Calu3 (cell line): ENCODE results near the gene SCAMP1. TPM values are rescaled to one million over a fixed set of nuclear protein-coding genes. Genes with fewer than 3 reads are reported as not detected.

ENCODE experiments used
- BruUV-seq: library from RNA; stranded (reverse); fragments of 400-500 nt; replicated peaks from 2 replicates; lab custom pipeline; 2021; lab: Mats Ljungman, UMichigan
- CTCF ChIA-PET: fragments of 300-600 bp; sonication (Branson Sonifier 250); formaldehyde crosslinking; loops from one replicate; lab custom pipeline; 2022; ENCODE audit warnings: antibody characterized with exemption; lab: Charles Lee
- DNase-seq: peaks from one replicate; pipeline ENCODE4 v3.0.0; 2022
- H3K27ac Mint-ChIP-seq: one replicate; pipeline ENCODE4 v1.8.0; 2022; ENCODE audit warnings: mixed read lengths; ENCODE audit not compliant: unreplicated experiment
- H3K27me3 Mint-ChIP-seq: one replicate; pipeline ENCODE4 v1.8.0; 2022; ENCODE audit warnings: mixed read lengths; ENCODE audit not compliant: unreplicated experiment
- H3K36me3 Mint-ChIP-seq: one replicate; pipeline ENCODE4 v1.8.0; 2022; ENCODE audit warnings: mild to moderate bottlenecking, moderate library complexity, mixed read lengths; ENCODE audit not compliant: insufficient read depth, unreplicated experiment
- H3K4me1 Mint-ChIP-seq: one replicate; pipeline ENCODE4 v1.8.0; 2022; ENCODE audit warnings: mild to moderate bottlenecking, low read depth, mixed read lengths; ENCODE audit not compliant: unreplicated experiment
- H3K4me3 Mint-ChIP-seq: one replicate; pipeline ENCODE4 v1.8.0; 2022; ENCODE audit warnings: mild to moderate bottlenecking, low read depth, moderate library complexity, mixed read lengths; ENCODE audit not compliant: unreplicated experiment
- H3K9me3 Mint-ChIP-seq: one replicate; pipeline ENCODE4 v1.8.0; 2022; ENCODE audit warnings: low read depth, mixed read lengths; ENCODE audit not compliant: unreplicated experiment
- intact Hi-C: fragments of 100-400 bp; cut with micrococcal nuclease; formaldehyde crosslinking; loops from one replicate; pipeline ENCODE4 v1.10.0; 2022; ENCODE audit not compliant: unreplicated experiment
- total RNA-seq: library from RNA; stranded (reverse); gene quantifications from 2 replicates; pipeline ENCODE4 v1.2.3, GENCODE V29; 2022
- TF ChIP-seq, protein P1 (sequence below): fragments of 200-600 bp; IDR thresholded peaks from one replicate; pipeline ENCODE4 v1.8.0; 2022; ENCODE audit warnings: antibody characterized with exemption; ENCODE audit not compliant: unreplicated experiment

SCAMP1 gene
- total RNA-seq, 1 experiment from 2014 or later, result 62.2 TPM

DNA sequence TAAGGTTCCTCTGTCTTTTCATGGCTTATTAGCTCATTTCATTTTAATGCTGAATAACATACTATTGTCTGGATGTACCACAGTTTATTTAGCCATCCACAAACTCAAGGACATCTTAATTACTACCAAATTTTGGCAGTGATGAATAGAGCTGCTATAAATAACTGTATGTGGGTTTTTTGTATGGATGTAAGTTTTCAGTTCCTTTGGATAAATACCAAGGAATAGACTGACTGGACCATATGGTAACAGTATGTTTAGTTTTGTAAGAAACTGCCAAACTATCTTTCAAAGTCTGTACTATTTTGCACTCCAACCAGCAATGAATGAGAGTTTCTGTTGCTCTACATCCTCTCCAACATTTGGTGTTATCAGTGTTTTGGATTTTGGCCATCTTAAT is 38.7 kb downstream of the SCAMP1 start:
- BruUV-seq, result no TSS peak
- CTCF ChIA-PET, result no interaction called here

DNA sequence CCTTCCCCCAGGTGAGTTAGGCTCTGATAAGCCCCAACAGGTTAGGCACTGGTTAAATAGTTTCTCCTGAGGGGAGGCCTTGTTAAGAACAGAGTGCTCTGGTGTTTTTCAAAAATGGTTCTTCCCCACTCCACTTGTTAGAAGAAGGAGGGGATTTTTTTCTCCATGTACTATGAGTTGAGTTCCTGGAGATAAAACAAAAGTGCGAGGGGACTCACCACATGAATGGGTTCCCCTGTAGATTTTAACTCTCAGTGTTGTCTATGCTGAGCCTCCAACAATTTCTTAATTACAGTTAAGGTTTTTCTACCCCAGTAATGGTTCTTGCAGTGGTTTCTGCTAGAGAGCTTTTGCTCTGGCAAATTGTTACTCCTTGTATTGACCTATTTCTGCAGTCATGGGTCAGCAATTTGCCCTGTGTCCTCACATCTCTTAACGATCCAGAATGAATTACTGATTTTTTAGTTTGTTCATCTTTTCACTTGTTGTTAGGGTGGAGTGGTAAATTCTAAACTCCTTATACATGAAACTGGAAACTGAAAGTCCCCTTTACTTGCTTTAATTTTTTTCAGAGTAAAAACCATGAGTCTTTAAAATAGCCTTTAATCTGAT is 44.4 kb downstream of the SCAMP1 start:
- TF ChIP-seq, protein P1, sequence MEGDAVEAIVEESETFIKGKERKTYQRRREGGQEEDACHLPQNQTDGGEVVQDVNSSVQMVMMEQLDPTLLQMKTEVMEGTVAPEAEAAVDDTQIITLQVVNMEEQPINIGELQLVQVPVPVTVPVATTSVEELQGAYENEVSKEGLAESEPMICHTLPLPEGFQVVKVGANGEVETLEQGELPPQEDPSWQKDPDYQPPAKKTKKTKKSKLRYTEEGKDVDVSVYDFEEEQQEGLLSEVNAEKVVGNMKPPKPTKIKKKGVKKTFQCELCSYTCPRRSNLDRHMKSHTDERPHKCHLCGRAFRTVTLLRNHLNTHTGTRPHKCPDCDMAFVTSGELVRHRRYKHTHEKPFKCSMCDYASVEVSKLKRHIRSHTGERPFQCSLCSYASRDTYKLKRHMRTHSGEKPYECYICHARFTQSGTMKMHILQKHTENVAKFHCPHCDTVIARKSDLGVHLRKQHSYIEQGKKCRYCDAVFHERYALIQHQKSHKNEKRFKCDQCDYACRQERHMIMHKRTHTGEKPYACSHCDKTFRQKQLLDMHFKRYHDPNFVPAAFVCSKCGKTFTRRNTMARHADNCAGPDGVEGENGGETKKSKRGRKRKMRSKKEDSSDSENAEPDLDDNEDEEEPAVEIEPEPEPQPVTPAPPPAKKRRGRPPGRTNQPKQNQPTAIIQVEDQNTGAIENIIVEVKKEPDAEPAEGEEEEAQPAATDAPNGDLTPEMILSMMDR, result no peak
- Mint-ChIP-seq H3K36me3 (no peaks in the 10 kb centered on the region), H3K4me1 (peaks cover 29% of the 10 kb centered on the region), H3K27ac (no peak overlapping the region), H3K4me3 (no peak overlapping the region), H3K27me3 (no peaks in the 10 kb centered on the region), H3K9me3 (peaks cover 3% of the 10 kb centered on the region)
- intact Hi-C loops, result loop anchor here (10.0 kb wide), 1 partner anchor 60 kb away; no protein-coding TSS in a partner anchor
- DNase-seq, result no peak
- BruUV-seq, result no TSS peak
- CTCF ChIA-PET, result no interaction called here

More for the DNA sequence above, 38.7 kb downstream of the SCAMP1 start:
- Mint-ChIP-seq H3K27me3 (no peaks in the 10 kb centered on the region), H3K27ac (no peak overlapping the region), H3K36me3 (no peaks in the 10 kb centered on the region), H3K9me3 (peaks cover 3% of the 10 kb centered on the region), H3K4me3 (no peak overlapping the region), H3K4me1 (no peaks in the 10 kb centered on the region)
- DNase-seq, result no peak
- TF ChIP-seq, protein P1, result no peak
- intact Hi-C loops, result no loop called here

DNA sequence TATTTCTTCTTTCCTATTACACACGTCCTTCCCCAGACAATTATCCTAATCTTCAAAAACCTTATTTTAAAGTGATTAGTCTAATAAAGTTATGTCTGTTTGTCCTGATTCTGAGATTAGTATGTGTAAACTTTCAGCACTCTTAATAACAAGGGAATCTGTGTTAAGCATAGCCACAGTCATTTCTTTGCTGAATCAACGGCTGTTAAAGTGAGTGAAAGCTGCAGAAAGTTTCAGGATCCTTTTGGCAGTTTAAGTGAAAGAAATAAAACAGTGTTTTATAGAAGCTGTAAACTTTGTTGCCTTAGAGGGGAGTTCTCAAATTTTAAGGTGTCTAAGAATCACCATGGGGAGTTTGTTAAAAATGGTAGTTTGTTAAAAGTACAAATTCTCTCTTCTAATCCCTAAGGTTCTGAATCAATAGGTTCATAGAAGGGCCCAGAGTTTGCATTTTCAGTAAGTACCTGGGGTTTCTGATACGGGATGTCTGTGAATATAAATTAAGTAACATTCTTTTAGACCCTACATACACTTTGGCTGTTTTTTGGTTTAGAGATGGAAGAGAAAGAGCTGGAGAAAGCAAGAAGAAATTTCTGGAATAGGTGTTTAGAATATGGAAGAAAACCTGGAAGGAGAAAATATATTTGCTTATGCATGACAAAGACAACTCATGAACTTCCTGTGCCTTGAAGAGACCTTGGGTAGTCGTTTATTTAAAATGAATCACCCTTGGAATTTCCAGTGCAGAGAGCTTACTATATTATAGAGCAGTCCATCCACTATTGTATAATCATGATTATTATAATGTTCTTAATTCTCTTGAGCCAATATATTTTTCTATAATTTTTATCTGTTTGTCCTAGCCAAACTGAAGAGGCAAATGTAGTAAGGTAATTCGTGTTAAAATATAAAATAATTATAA is 45.7 kb downstream of the SCAMP1 start:
- Mint-ChIP-seq H3K4me3 (no peak overlapping the region), H3K36me3 (no peaks in the 10 kb centered on the region), H3K4me1 (peaks cover 29% of the 10 kb centered on the region), H3K9me3 (no peaks in the 10 kb centered on the region), H3K27me3 (no peaks in the 10 kb centered on the region), H3K27ac (no peak overlapping the region)
- no peak for DNase-seq
- TF ChIP-seq, protein P1, result no peak
- CTCF ChIA-PET, result interaction anchor here (0.6 to 1.4 kb wide), 2 partner anchors 22 to 127 kb away, joined by 3 read pairs; no protein-coding TSS in a partner anchor
- intact Hi-C loops, result loop anchor here (10.0 kb wide), 1 partner anchor 59 kb away; no protein-coding TSS in a partner anchor
- BruUV-seq, result no TSS peak

DNA sequence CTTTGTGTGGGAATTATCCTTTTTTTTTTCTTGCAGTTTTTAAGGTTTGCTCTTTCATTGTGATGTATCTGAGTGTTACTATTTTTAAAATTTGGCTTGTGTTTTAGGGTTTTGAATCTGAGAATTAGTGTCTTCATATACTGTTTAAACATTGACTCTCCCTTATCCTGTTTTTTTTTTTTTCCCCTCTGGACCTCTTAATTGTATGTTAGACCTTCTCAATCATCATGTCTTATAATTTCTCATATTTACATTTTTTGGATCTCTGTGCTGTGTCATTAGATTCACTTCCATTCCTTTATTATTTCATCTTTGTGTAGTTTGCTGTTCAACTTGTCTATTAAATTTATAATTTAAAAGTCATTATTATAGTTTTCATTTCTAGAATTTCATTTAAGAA is 47.0 kb downstream of the SCAMP1 start:
- Mint-ChIP-seq H3K36me3 (no peaks in the 10 kb centered on the region), H3K27ac (no peak overlapping the region), H3K9me3 (no peaks in the 10 kb centered on the region), H3K27me3 (no peaks in the 10 kb centered on the region), H3K4me3 (no peak overlapping the region), H3K4me1 (peaks cover 29% of the 10 kb centered on the region)
- intact Hi-C loops, result loop anchor here (10.0 kb wide), 1 partner anchor 57 kb away; no protein-coding TSS in a partner anchor
- no TSS peak for BruUV-seq
- TF ChIP-seq, protein P1, result no peak
- DNase-seq, result no peak
- CTCF ChIA-PET, result interaction anchor here (1.4 kb wide), 1 partner anchor 125 kb away, joined by 3 read pairs; no protein-coding TSS in a partner anchor
